Mammary microvascular endothelial cell (primary cell): ENCODE results near the gene ARHGEF1. TPM values are rescaled to one million over a fixed set of nuclear protein-coding genes. Genes with fewer than 3 reads are reported as not detected.

ENCODE experiments used
- total RNA-seq: library from RNA; depleted of rRNA; stranded (reverse); fragments of >200 nt; gene quantifications from 2 replicates; pipeline ENCODE4 v1.2.3, GENCODE V29; 2015

ARHGEF1 gene
- total RNA-seq = 82.4 and 89.8 TPM in 2 replicates

GRCh38 chr19:41882568-41883462, at the start of gene ARHGEF1:
ARHGEF1 (plus strand) TSS chr19:41883184; CDS start chr19:41888083, 4,899 bp downstream.

GRCh38 chr19:41844601-41845000, 38.4 kb upstream of the ARHGEF1 start, which contains the start of gene LYPD4:
LYPD4 (minus strand) TSS chr19:41844683; CDS start chr19:41839285, 5,398 bp downstream.

GRCh38 chr19:41845001-41845050, 38.2 kb upstream of the ARHGEF1 start, which contains the start of gene DMRTC2:
DMRTC2 (plus strand) TSS chr19:41845042; CDS start chr19:41847429, 2,387 bp downstream.

GRCh38 chr19:41859618-41860418, 23.2 kb upstream of the ARHGEF1 start, which contains the start of gene RPS19:
RPS19 (plus strand) TSS chr19:41860255; CDS start chr19:41860775, 520 bp downstream.

GRCh38 chr19:41876847-41877832, 5.8 kb upstream of the ARHGEF1 start, which contains the start of gene CD79A:
CD79A (plus strand) TSS chr19:41877279; CDS start chr19:41877305, 26 bp downstream.

GRCh38 chr19:41928221-41928683, 45.3 kb downstream of the ARHGEF1 start, which contains the start of gene ERFL:
ERFL (minus strand) TSS chr19:41928449; CDS start chr19:41912919, 15,530 bp downstream.

Other genes starting within 250 kb of the ARHGEF1 start
- not detected in 2 replicates for gene CEACAM7, start 194.9 kb upstream of the ARHGEF1 start, total RNA-seq
- gene CEACAM5, start 174.6 kb upstream of the ARHGEF1 start, total RNA-seq = not detected in 2 replicates
- gene CEACAM6, start 127.7 kb upstream of the ARHGEF1 start, total RNA-seq = not detected in 2 replicates
- gene CEACAM3, start 86.6 kb upstream of the ARHGEF1 start, total RNA-seq = not detected in 2 replicates
- not detected in 2 replicates for gene LYPD4, start 38.5 kb upstream of the ARHGEF1 start, total RNA-seq
- gene DMRTC2, start 38.1 kb upstream of the ARHGEF1 start, total RNA-seq = not detected in 2 replicates
- gene RPS19, start 22.9 kb upstream of the ARHGEF1 start, total RNA-seq = 1,340 and 1,492 TPM in 2 replicates
- 0.10 and 0.47 TPM in 2 replicates for gene CD79A, start 5.9 kb upstream of the ARHGEF1 start, total RNA-seq
- gene ERFL, start 45.3 kb downstream of the ARHGEF1 start, total RNA-seq = not detected in 2 replicates
- 142 and 147 TPM in 2 replicates for gene RABAC1, start 76.1 kb downstream of the ARHGEF1 start, total RNA-seq
- not detected in 2 replicates for gene ATP1A3, start 111.0 kb downstream of the ARHGEF1 start, total RNA-seq
- gene GRIK5, start 187.0 kb downstream of the ARHGEF1 start, total RNA-seq = not detected in 2 replicates
- gene ZNF574, start 193.0 kb downstream of the ARHGEF1 start, total RNA-seq = 14.5 and 17.2 TPM in 2 replicates
- 1.00 and 1.9 TPM in 2 replicates for gene POU2F2, start 249.3 kb downstream of the ARHGEF1 start, total RNA-seq